ENCODE measurements around the gene CYP1A1.

- no peak for TF ChIP-seq CTCF (IDR thresholded peaks at IDR 0.05)
- no peak for TF ChIP-seq SIN3A (IDR thresholded peaks at IDR 0.05; ENCODE audit: borderline replicate concordance, insufficient read depth, low read depth, low read length)
- no peak for TF ChIP-seq POLR2AphosphoS5 (IDR thresholded peaks at IDR 0.05; ENCODE audit: low read depth, low read length)
Observed at GRCh38 chr15:74750751-74751150, 25.4 kb upstream of the CYP1A1 start.

Data from Panc1 (cell line).